SU-DHL-6 (cell line): Measurements from ENCODE around the gene GHRHR.

Experiments used
- H2AFZ ChIP-seq: fragments of 200-600 bp; sonication (generic); 2 replicates; pipeline ENCODE4 v1.6.1; 2014; ENCODE audit warnings: low read depth, mild to moderate bottlenecking, moderate library complexity, mixed read lengths, antibody characterized with exemption, low read length; ENCODE audit not compliant: severe bottlenecking
- H3F3A ChIP-seq: fragments of 200-600 bp; shearing (Covaris generic); 2 replicates; pipeline ENCODE4 v1.6.0; 2016; ENCODE audit warnings: antibody characterized with exemption, mild to moderate bottlenecking; ENCODE audit not compliant: insufficient read depth
- H3K27ac ChIP-seq: fragments of 200-600 bp; sonication (generic); 2 replicates; pipeline ENCODE4 v1.5.1; 2016; ENCODE audit warnings: low read depth, mild to moderate bottlenecking, low read length, moderate library complexity, mixed read lengths
- H3K27me3 ChIP-seq: fragments of 200-600 bp; sonication (generic), shearing (Covaris generic); 2 replicates; pipeline ENCODE4 v1.6.0; 2014; ENCODE audit warnings: mild to moderate bottlenecking, low read length
- H3K36me3 ChIP-seq: fragments of 200-600 bp; sonication (generic); 2 replicates; pipeline ENCODE4 v1.6.1; 2014; ENCODE audit warnings: mild to moderate bottlenecking, low read length, mixed read lengths
- H3K4me2 ChIP-seq: fragments of 300-600, 200-600 bp; shearing (Covaris generic), sonication (generic); 2 replicates; pipeline ENCODE4 v1.6.0; 2014; ENCODE audit warnings: low read length, low read depth, mild to moderate bottlenecking; ENCODE audit not compliant: poor library complexity, severe bottlenecking
- H3K4me3 ChIP-seq: fragments of 200-600 bp; sonication (generic); 2 replicates; pipeline ENCODE4 v1.5.1; 2014; ENCODE audit warnings: antibody characterized with exemption, low read length, mild to moderate bottlenecking, mixed read lengths; ENCODE audit not compliant: insufficient read depth, poor library complexity, severe bottlenecking
- H3K79me2 ChIP-seq: fragments of 200-600 bp; sonication (generic); 2 replicates; pipeline ENCODE4 v1.6.1; 2014; ENCODE audit warnings: mild to moderate bottlenecking, low read length, moderate library complexity; ENCODE audit not compliant: insufficient read depth
- H3K9ac ChIP-seq: fragments of 200-600 bp; sonication (generic); 2 replicates; pipeline ENCODE4 v1.7.0; 2014; ENCODE audit warnings: mild to moderate bottlenecking, low read length
- H3K9me2 ChIP-seq: fragments of 200-600 bp; sonication (generic); replicated peaks from 2 replicates; pipeline ENCODE4 v1.6.1; 2014; ENCODE audit warnings: low read length; ENCODE audit not compliant: insufficient read depth
- H3K9me3 ChIP-seq: fragments of 200-600 bp; sonication (generic); 2 replicates; pipeline ENCODE4 v1.6.1; 2014; ENCODE audit warnings: low read length, mixed read lengths; ENCODE audit not compliant: insufficient read depth
- H4K20me1 ChIP-seq: fragments of 200-600 bp; sonication (generic); 2 replicates; pipeline ENCODE4 v1.6.1; 2014; ENCODE audit warnings: low read depth, mild to moderate bottlenecking, antibody characterized with exemption, low read length, moderate library complexity, mixed read lengths
- CTCF ChIP-seq: fragments of 200-600 bp; sonication (generic); IDR thresholded peaks from one replicate; pipeline ENCODE4 v1.5.1; 2017; ENCODE audit warnings: antibody characterized with exemption, mild to moderate bottlenecking, low read length, moderate library complexity; ENCODE audit not compliant: insufficient read depth, poor library complexity, severe bottlenecking
- EZH2phosphoT487 ChIP-seq: fragments of 200-600 bp; sonication (generic), shearing (Covaris generic); conservative IDR thresholded peaks from 2 replicates; pipeline ENCODE4 v1.6.1; 2018; ENCODE audit warnings: mild to moderate bottlenecking, antibody characterized with exemption, low read length, moderate library complexity, mixed read lengths

GHRHR gene

GRCh38 chr7:31000161-31000693 lies 36.5 kb downstream of the GHRHR start:
- Histone ChIP-seq H3K36me3 (no peaks in the 10 kb centered on the region), H3K27ac (no peak overlapping the region), H3K9me3 (no peaks in the 10 kb centered on the region), H3K9ac (no peak overlapping the region), H4K20me1 (no peaks in the 10 kb centered on the region), H3K79me2 (no peaks in the 10 kb centered on the region), H3K9me2 (no peaks in the 10 kb centered on the region), H3K27me3 (no peaks in the 10 kb centered on the region), H3K4me2 (no peak overlapping the region), H3K4me3 (no peak overlapping the region), H2AFZ (no peak overlapping the region), H3F3A (no peaks in the 10 kb centered on the region)
- TF ChIP-seq CTCF (no peak), EZH2phosphoT487 (no peak)

DNA sequence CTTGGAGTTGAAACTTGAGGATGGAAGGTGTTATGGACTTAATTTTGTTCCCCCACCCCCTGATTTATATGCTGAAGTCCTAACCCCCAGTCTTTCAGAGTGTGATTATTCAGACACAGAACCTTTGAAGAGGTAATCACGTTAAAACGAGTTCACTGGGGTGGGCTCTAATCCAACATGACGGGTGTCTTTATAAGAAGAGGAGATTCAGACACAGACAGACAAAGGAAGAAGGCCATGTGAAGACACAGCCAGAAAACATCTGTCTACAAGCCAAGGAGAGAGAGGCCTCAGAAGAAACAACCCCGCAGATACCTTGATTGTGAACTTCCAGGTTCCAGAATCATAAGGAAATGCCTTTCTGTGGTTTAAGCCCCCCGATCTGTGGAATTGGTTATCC lies 37.0 kb downstream of the GHRHR start:
- H3K9me3 ChIP-seq = no peaks in the 10 kb centered on the region
- H4K20me1 ChIP-seq = no peaks in the 10 kb centered on the region
- no peak overlapping the region for H3K4me2 ChIP-seq
- H3K27ac ChIP-seq = no peak overlapping the region
- no peaks in the 10 kb centered on the region for H3K27me3 ChIP-seq
- H3K9ac ChIP-seq = no peak overlapping the region
- no peak overlapping the region for H3K4me3 ChIP-seq
- no peaks in the 10 kb centered on the region for H3K79me2 ChIP-seq
- no peaks in the 10 kb centered on the region for H3F3A ChIP-seq
- no peaks in the 10 kb centered on the region for H3K36me3 ChIP-seq
- no peaks in the 10 kb centered on the region for H3K9me2 ChIP-seq
- TF ChIP-seq CTCF (no peak), EZH2phosphoT487 (no peak)
- no peak overlapping the region for H2AFZ ChIP-seq

GRCh38 chr7:31002256-31002655 lies 38.5 kb downstream of the GHRHR start:
- Histone ChIP-seq H3K27me3 (no peaks in the 10 kb centered on the region), H2AFZ (no peak overlapping the region), H3K4me3 (no peak overlapping the region), H3K9ac (no peak overlapping the region), H3K4me2 (no peak overlapping the region), H3K36me3 (no peaks in the 10 kb centered on the region), H3K9me2 (no peaks in the 10 kb centered on the region), H4K20me1 (no peaks in the 10 kb centered on the region), H3K79me2 (no peaks in the 10 kb centered on the region), H3K9me3 (no peaks in the 10 kb centered on the region), H3K27ac (no peak overlapping the region), H3F3A (no peaks in the 10 kb centered on the region)
- TF ChIP-seq EZH2phosphoT487 (no peak), CTCF (no peak)

DNA sequence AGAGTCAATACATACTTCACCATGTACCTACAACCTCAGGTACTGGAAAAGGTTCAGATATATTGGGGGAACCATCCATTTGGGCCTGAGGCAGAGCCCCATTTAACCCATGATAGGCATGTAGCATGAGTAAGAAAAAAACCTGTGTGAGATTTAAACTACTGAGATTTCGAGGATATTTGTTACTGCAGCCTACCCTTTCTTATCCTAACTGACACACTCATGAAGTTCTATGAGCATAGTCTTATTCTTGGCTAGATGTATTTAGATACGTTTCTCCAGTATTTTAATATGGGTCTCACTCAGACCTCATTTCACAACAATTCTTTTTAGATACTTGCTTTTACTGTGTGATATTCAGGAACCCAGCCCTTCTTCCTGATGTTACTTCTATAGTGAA lies 39.3 kb downstream of the GHRHR start:
- H3K9ac ChIP-seq = no peak overlapping the region
- no peak overlapping the region for H3K27ac ChIP-seq
- H3K4me2 ChIP-seq = no peak overlapping the region
- no peaks in the 10 kb centered on the region for H3K9me3 ChIP-seq
- no peaks in the 10 kb centered on the region for H3K27me3 ChIP-seq
- no peaks in the 10 kb centered on the region for H3K9me2 ChIP-seq
- no peak for TF ChIP-seq EZH2phosphoT487
- TF ChIP-seq CTCF = no peak
- H3F3A ChIP-seq = no peaks in the 10 kb centered on the region
- H3K36me3 ChIP-seq = no peaks in the 10 kb centered on the region
- H3K4me3 ChIP-seq = no peak overlapping the region
- no peaks in the 10 kb centered on the region for H3K79me2 ChIP-seq
- H2AFZ ChIP-seq = no peak overlapping the region
- no peaks in the 10 kb centered on the region for H4K20me1 ChIP-seq
